Stimulated activated CD4-positive, alpha-beta T cell treated with anti-CD3 and anti-CD28 coated beads, Interleukin-12 subunit alpha, Interleukin-12 subunit beta, amount 100 ng/mL, for 4 hours (primary cell): ENCODE data around the gene BUD13.
"Not testable (repeated sequence)": the region's sequence is repeated elsewhere in the genome, so short reads cannot be mapped to it uniquely, and the experiment has no call there.

Experiments
- DNase-seq: peaks from one replicate; pipeline ENCODE4 v3.0.0-alpha.2; 2020

The BUD13 gene, protein sequence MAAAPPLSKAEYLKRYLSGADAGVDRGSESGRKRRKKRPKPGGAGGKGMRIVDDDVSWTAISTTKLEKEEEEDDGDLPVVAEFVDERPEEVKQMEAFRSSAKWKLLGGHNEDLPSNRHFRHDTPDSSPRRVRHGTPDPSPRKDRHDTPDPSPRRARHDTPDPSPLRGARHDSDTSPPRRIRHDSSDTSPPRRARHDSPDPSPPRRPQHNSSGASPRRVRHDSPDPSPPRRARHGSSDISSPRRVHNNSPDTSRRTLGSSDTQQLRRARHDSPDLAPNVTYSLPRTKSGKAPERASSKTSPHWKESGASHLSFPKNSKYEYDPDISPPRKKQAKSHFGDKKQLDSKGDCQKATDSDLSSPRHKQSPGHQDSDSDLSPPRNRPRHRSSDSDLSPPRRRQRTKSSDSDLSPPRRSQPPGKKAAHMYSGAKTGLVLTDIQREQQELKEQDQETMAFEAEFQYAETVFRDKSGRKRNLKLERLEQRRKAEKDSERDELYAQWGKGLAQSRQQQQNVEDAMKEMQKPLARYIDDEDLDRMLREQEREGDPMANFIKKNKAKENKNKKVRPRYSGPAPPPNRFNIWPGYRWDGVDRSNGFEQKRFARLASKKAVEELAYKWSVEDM

DNA sequence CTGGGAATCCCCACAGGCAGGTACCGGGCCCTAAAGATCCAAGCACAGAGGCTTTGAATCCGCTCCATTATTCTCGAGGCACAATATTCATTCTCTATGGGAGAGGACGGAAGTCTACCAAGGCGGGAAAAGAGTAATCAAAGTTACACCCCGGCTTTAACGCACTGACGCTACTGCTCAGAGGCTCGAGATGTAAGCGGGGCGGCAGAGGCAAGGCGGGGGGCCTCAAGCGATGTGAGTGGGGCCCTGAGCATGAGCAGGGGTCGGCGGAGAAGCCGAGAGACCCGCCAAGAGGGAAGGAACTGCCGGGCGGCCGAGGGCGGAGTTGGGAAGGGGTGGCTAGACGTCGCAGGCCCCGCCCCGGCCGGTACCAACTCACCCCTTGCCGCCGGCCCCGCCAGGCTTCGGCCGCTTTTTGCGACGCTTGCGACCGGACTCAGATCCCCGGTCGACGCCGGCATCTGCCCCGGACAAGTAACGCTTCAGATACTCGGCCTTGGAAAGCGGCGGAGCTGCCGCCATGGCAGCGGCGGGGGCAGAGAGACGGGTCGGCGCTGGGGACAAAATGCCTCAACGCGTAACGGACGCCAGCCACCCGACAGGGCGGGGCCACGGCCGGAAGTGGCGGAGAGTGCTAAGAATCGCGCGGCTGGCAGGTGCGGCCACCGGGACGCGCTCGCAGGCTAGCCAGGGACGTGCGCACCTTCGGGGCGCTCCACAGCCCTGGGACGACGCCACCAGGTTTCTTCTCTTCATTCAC, at the start of gene BUD13:
BUD13 (minus strand) TSS at position 545 of the 760 bp plus-strand sequence; CDS start at position 522, 23 bp downstream.
- peak; percentile 95 for DNase-seq

DNA sequence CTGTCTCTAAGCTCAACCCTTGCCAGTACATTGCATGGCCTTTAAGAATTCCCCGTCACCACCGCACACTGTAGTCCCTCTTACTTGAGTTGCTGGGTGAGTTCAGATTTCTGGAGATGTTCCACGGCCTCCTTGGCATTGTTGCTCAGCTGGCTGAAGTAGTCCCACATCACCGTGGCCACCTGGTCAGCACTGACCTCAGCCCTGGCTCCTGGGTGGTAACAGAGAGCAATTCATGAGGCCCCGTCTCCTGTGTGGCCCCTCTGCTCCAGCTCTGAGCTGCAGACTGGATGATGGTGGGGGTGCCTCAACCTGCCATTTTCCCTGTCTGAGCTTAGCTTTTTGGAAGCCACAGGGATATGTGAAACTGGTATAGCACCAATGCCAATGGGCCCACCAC, 49.8 kb upstream of the BUD13 start:
- no peak for DNase-seq

DNA sequence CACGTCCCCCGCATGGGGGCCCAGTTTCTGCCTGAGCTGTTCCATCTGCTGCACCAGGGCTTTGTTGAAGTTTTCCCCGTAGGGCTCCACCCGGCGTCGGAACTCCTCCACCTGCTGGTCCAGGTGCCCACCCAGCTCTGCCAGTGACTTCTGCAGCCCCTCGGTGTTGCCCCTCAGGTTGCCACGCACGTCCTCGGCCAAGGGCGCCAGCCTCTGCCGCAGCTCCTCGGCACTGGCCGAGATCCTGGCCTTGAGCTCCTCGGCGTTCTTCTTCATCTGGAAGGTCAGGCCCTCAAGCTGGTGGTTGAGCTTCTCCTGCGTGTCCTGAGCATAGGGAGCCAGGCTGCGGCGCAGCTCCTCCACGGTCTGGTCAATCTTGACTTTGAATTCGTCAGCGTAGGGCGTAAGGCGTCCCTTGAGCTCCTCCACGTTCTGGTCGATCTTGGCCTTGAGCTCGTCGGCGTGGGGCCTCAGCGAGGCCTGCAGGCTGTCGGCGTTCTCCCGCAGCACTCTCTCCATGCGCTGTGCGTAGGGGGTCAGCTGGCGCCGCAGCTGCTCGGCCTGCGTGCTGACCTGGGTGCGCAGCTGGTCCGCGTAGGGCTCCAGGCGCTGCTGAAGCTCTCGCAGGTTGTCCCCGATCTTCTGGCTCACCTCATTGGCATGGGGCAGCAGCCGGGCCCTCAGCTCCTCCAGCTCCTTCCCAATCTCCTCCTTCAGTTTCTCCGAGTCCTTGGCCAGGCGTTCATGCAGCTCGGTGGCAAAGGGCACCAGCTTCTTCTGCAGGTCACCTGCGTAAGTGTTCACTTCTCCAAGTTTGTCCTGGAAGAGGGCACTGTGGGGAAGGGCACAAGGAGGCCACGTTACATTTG, 48.5 kb upstream of the BUD13 start:
- DNase-seq, result no peak

DNA sequence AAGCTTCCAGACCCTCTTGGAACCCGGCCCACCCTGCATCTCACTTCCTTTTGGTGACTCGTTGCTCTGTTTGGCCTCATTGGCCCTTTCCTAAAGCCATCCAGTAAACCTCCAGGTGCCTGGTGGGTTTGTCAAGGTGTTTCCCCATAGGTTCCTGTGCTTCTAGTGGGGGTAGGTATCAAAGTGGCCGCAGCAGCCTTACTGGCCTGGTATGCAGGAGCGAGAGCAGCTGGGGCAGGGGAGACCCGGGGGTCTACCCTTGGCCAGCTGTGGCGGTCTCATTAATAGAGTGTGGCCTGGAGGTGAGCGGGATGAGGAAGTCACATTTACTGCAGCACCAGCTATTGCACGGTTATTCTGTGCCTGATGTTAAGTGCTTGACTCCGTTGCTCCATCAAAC, 46.3 kb upstream of the BUD13 start:
- no peak for DNase-seq

DNA sequence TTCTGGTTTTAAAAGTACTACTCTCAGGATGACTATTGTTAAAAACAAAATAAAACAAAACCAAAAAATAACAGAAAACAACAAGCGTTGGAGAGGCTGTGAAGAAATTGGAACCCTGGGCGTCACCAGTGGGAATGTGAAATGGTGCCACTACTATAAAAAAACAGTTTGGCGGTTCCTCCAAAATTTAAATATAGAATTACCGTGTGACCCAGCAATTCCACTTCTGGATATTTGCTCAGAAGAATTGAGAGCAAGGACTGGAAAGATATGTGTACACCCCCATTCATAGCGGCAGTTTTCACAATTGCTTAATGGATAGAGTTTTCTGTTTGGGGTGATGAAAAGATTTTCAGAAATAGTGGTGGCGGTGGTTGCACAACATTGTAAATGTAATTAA, 41.7 kb upstream of the BUD13 start:
- no peak for DNase-seq

DNA sequence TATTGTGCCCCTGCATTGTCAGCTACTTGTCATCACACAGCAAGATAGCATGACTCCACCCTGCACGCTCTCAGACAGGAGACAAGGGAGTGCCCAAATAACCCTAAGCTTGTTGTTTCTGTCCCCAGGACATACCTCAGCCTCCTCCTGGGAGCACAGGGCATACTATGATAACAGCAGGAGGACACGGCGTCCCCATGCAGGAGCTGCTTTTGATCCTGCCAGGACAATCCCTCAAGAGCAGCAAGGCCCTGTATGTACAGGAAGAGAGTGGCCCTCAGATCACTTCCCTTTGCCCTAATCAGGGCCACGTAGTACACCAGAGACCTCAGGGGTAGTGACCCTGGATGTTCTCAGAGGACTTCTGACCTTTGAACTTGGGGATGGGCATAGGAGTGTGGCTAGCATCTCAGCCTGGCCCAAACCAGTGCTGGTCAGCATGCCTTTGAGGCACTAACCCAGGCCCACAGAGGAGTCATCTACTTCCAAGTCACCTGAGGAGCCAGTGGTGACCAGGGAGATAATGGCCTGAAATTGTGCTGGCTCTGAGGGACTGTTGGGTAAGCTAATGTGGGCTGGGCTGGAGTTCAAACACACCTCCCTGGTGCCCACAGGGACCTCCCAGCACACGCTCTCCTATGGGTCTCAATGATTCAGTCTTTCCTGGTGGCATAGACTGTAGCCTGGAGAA, 41.1 kb upstream of the BUD13 start:
- no peak for DNase-seq

DNA sequence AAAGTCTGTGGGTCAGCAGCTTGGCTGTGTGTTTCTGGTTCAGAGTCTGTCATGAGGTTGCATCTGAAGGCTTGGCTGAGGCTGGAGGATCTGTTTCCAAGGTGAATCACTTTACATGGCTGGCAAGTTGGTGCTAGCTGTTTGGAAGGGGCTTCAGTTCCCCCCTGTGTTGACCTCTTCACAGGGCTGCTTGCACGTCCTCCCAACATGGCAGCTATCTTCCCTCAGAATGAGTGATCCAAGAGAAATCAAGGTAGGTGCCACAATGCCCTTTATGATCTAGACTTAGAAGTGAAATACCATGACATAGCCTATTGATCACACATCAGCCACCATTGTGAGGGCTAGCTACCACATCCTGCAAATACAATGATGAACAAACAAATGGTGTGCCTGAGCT, 40.4 kb upstream of the BUD13 start:
- DNase-seq, result no peak

DNA sequence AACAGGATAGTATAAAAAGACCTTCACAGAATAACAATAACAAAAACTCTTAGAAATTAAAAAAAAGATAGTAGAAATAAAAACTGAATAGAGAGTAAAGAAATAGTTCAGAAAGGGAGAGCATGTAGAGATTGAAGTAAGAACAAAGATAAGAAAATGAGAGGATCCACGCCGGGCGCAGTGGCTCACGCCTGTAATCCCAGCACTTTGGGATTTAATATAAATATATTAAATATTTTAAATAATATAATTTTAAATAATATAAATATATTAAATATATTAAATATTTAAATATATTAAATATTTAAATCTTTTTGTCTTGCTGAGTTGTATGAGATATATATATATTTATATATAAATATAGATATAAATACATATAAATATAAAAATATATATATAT, 39.3 kb upstream of the BUD13 start:
- no peak for DNase-seq

DNA sequence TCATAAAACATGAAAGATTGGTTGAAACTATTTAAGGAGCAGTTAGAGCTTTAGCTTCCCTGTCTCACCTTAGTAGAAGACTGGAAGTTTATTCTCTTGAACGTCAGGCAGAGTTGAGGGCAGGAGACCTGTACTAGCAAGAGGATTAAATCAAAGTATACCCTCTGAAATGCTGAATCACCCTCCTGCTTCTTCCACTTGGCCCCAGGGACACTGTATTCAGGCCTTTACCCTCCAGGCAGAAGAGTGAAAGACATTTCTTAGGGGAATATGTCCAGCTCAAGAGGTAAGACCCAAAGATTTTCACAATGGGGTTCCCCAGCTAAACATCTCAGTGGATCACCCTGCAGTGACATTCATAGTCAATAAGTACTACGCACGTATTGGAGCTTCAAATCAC, 38.4 kb upstream of the BUD13 start:
- no peak for DNase-seq

DNA sequence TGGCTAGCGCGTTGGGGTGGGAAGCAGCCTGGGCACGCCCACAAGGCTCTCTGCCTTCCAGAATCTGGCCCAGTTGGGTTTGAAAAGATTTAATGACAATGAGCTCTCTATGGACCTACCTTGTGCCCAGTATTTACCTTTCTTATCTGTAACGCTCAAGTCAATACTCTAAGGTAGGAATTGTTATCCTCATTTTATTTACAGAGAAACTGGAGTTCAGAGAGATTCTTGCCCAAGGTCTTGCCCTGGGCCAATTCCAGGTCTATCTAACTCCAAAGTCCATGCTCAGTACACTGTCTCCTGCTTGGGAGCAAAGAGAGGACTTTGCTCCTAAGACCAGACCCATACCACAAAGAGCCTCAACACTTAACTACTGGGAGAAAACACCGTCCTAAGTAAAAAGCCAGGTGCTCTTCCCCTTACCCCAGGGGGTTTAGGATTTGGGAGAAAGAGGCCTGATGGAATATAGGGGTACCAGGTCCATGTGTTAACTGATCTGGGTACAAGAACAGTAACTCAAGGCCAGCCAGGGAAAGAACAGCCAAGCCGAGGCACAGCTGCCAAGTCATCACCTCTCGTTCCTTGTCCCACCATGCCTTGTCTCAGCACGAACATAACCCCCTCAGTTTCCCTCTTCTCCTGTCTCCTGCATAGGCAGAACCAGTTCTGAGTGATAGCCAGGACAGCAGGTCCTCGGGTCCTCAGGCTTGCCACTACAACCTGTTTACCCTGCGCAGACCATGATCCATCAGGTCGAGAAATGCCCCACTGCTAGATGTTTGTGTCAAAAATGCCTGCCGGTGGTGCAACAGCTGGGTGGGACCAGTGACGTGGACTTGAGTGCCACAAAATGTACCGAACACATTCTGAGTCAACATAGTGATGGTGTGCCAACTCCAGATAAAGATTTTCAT, 35.7 kb upstream of the BUD13 start:
- no peak for DNase-seq

DNA sequence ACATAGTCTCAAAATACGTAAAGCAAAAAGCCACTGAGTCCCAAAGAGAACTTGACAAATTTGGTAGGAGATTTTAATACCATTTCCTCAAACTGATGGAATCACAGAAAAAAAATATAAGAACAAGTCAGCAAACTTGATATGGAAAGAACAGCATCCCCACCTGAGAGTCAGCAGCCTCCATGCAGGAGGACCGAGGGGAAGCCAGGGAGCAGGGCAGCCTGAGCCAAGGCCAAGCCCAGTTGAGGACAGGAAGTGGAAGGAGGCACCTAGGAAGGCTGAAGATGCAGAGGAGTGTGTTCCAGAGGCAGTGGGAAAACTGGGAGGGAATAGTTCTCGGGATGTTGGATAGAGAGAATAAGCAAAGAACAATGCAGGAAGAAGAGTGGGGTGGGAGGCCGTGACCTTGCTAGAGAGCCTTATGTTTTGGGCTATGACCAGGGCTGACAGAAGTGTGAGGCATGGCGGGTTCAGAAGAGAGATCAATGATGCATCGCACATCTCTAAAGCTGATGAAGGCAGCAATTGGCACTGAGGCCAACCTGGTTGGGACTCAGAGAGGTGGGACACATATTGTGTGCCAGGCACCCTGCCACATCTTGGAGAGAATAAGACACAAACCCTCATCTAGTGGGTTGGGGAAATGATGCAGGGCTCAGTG, 34.9 kb upstream of the BUD13 start:
- no peak for DNase-seq

DNA sequence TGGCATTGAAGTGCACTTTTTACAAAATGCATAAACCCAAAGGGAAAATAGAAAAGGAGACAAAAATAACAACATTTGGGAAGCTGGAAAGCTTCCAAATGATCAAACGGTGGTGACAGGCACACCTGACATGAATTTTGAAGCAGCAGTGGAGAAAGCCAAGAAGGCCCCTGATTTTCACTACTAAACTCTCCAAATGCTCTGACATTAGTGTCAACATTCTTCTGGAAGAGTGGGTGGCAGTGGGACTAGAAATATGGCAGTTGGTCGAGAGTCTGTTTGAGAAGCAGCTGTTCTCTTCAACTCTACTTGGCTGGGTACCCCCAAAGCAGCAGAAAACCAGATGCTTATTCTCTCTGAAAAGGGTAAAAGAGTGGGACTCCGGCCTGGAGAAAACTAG, 31.2 kb upstream of the BUD13 start:
- no peak for DNase-seq

DNA sequence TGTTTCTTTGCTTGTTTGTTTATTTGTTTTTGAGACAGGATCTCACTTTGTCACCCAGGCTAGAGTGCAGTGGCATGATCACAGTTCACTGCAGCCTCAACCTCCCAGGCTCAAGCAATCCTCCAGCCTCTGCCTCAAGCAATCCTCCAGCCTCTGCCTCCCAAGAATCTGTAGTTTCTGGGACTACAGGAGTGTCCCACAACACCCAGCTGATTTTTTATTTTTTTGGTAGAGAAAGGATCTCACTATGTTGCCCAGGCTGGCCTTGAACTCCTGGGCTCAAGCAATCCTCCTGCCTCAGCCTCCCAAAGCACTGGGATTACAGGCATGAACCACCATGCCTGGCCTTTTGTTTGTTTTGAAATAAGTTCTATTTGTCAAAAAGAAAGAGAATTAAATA, 28.9 kb upstream of the BUD13 start:
- DNase-seq, result not testable (repeated sequence)

DNA sequence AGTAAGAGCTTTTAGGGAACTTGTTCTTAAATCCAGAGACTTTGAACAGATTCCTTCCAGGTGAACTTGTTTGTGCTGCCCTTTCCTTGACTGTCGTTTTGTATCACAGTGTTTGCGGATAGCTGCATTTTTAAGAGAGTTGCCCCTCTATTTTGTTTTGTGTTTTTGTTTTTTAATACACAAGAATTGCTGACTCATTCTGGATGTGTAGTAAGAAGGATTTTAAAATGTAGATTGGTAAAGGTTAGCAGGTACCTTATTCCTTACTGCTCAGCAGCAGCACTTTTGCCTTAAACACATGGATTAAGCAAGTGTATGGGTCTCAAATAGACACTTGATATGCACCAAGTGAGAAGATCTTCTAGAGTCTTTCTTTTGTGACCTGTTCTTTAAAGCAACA, 27.8 kb upstream of the BUD13 start:
- no peak for DNase-seq

DNA sequence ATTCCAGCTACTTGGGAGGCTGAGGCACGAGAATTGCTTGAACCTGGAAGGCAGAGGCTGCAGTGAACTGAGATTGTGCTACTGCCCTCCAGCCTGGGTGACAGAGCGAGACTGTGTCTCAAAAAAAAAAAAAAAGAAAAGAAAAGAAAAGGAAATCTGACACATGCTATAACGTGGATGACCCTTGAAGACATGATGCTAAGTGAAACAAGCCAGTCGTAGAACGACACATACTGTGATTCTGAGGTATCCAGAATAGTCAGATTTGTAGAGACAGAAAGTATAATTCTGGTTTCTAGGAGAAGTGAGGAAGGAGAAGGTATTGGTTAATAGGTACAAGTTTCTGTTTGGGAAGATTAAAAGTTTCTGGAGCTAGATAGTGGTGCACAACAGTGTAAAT, 25.6 kb upstream of the BUD13 start:
- DNase-seq, result no peak

DNA sequence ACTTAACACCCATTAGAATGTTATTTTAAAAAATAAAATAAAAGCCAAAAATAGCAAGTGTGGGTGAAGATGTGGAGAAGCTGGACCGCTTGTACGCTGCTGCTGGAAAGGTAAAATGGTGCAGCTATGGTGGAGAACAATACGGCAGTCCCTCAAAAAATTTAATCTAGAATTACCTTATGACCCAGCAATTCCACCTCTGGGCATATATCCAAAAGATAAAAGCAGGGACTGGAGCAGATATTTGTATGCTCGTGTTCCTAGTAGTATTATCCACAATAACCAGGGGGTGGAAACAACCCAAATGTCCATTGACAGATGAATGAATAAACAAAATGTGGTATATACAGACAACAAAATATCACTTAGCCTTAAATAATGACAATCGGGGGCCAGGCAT, 25.0 kb upstream of the BUD13 start:
- no peak for DNase-seq

DNA sequence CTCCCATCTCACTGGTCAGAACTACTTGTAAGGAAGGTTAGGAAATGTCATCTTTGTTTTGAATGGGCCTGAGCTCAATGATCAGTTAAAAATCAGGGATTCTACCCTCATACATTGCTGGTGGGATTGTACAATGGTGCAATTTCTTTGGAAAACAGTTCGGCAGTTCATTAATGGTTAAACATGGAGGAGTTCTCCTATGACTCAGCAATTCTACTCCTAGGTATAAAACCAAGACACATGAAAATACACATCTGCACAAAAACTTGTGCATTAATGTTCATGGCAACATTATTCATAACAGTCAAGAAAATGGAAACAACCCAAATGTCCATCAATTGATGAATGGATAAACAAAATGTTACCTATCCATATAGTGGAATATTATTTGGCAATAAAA, 23.8 kb upstream of the BUD13 start:
- no peak for DNase-seq

DNA sequence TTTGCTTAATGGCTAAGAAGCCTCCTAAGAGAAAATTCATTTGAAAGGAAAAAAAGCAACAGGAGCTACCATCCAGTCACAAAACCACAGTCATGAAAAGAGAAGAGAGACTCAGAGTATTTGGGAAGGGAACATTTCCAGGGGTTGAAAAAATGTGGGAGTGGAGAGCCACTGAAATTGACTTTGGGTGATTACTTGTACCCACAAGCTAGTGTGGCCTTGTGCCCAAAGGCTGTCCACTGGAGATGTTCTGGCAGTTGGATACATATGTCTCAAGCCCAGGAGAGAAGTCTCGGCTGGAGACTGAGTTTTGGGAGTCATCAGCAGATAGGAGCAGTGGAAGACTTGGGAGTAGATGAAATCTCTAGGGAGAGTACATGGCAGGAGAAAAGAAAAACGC, 22.1 kb upstream of the BUD13 start:
- DNase-seq, result no peak

DNA sequence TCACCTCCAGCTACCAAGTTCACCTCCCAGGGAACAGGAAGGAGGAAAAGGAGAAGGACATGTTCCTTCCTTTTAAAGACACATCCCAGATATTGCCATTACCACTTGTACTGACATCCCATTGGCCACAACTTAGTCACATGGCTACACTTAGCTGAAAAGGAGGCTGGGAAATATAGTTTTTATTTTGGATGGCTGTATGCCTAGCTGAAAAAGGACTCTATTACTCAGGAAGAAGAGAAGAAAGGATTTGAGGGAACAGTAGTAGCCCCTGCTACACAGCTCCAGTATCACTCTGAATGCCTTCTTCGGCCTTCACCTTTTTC, 20.9 kb upstream of the BUD13 start:
- no peak for DNase-seq

DNA sequence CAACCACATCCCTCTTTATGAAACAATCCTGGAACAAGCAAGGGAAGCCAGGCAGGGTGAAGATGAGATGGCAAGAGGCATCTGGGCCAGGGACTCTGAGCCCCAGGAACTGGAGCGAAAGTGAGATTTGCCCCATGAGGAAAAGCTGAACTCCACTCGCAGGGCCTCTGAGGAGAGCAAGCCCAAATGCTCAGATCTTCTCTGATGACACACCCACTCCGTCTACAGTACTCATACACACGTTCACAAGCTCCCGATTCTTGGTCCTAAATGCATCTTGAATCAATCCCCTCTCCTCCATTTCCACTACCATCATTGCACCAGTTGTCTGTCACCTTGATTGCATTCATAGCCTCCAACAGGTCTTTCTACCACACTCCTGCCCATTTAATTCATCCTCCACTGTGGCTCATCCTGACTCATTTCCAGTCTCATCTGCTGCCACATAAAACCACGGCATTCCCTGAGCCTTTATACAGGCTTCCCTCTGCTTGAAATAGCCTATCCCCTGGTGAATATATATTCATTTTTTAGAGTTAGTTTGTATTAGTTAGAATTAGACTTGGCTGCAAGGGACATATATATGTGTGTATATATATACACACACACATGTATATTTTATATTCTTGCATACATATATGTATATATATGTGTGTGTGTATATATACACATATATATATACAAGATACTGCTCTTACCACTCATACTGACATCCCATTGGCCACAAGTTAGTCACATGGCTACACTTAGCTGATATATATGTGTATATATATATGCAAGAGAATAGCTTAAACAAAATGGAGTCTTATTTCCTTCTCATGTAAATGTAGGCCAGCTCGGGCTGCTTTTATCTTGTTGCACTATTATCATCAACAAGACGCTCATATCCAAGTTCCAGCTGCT, 20.3 kb upstream of the BUD13 start:
- DNase-seq, result no peak
